Measurements from ENCODE around the gene MATN4. TPM values are rescaled to one million over a fixed set of nuclear protein-coding genes. Genes with fewer than 3 reads are reported as not detected.

The MATN4 gene
- total and polyA plus RNA-seq, 12 donors: 0.06 to 0.28 (median 0.24) TPM; not detected in 9

DNA sequence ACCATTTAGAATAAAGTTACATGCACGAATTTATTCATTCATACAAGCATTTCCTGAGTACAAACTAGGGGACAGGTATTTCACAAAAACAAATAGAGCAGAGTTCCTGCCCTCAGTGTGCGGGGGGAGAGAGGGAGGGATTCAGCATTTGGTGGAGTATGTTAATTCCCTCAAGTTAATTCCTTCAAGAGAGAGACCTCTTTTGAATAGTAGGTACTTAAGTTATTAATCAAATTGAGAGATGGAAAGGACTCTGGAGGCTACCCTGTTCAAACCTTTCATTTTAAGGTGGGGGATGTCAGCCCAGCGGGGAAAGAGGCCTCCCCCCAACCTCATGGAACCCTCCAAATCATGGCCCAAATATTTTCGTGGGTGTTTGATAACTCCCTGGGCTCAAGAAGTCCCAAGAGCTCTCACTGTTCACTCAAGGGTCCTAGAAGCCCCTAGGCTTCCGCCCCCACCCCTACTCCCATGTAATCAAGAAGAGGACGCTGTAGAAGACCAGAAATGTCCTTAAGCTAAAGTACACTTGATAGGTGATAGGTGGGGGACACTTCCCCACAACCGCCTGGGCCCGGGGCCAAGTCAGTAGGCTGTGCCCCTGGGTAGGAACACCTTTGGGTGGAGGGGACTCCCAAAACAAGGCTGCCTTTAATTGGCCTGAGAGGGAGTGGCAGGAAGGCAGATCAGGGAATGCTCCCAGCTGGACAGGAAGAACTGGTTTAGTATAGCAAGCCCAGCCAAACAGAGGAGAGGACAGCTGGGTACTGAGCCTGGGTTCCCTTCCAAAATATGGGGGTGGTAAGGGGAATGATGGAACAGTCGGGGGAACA, 37.2 kb upstream of the MATN4 start:
- ATAC-seq (peak in 3 of 8 donors; percentile 17 to 27 (median 22)), DNase-seq (no peak)
- Histone ChIP-seq H3K4me1 (peaks cover 3 to 77% (median 67%) of the 10 kb centered on the region in 9 donors), H3K27ac (peak overlapping the region; percentile 53 to 97 (median 94)), H3K27me3 (no peaks in the 10 kb centered on the region), H3K9me3 (no peaks in the 10 kb centered on the region), H3K36me3 (peaks cover 0 to 6% (median 0%) of the 10 kb centered on the region in 9 donors), H3K4me3 (peak overlapping the region in 9 of 10 donors; percentile 1 to 90 (median 84))
- intact Hi-C loops (cut with DNase I): no loop called here
- TF ChIP-seq, protein P1, sequence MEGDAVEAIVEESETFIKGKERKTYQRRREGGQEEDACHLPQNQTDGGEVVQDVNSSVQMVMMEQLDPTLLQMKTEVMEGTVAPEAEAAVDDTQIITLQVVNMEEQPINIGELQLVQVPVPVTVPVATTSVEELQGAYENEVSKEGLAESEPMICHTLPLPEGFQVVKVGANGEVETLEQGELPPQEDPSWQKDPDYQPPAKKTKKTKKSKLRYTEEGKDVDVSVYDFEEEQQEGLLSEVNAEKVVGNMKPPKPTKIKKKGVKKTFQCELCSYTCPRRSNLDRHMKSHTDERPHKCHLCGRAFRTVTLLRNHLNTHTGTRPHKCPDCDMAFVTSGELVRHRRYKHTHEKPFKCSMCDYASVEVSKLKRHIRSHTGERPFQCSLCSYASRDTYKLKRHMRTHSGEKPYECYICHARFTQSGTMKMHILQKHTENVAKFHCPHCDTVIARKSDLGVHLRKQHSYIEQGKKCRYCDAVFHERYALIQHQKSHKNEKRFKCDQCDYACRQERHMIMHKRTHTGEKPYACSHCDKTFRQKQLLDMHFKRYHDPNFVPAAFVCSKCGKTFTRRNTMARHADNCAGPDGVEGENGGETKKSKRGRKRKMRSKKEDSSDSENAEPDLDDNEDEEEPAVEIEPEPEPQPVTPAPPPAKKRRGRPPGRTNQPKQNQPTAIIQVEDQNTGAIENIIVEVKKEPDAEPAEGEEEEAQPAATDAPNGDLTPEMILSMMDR (IDR thresholded peaks at IDR 0.05): no peak
- WGBS, 2 donors: 57 to 60% methylated on average over 9 of the region's 9 CpGs

DNA sequence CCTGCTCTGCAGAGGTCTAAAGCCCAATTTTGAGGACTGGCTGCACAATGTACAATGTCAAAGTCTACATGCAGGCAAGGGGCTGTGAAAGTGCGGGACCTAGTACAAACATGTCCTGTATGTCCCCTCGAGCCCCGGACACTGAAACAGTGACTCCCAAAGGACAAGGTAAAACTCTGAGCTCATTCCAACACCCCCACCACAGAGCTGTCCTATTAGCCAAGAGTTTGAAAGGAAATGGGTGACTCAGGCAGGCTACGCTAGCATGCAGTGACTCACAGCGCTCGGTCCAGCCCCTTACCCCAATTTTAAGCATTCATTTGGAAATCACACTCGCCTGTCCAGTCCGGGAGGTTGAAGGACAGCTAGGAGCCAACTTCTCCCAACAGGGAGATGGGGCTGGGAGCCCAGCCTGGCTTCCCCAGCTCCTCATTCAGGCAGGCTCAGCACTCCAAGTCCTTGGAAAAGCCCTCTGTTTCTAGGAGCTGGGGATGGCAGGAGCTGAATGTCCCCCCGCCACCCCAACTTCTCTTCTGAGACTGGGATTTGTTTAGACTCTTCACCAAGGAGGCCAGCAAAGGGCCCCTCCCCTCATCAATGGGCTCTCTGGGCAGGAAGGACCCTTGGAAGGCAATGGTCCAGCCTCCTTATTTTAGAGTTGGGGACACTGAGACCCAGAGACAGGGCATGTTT, 36.2 kb upstream of the MATN4 start:
- Histone ChIP-seq H3K27me3 (no peaks in the 10 kb centered on the region), H3K9me3 (no peaks in the 10 kb centered on the region), H3K4me3 (peak overlapping the region in 8 of 10 donors; percentile 19 to 89 (median 80)), H3K36me3 (peaks cover 0 to 6% (median 0%) of the 10 kb centered on the region in 9 donors), H3K27ac (peak overlapping the region; percentile 83 to 97 (median 94)), H3K4me1 (peaks cover 7 to 87% (median 76%) of the 10 kb centered on the region in 9 donors)
- intact Hi-C loops (cut with DNase I): no loop called here
- WGBS, 2 donors: 30 to 36% methylated on average over 9 of the region's 9 CpGs
- no peak for DNase-seq
- peak in 5 of 8 donors; percentile 2 to 60 (median 31) for ATAC-seq
- TF ChIP-seq, protein P1 (IDR thresholded peaks at IDR 0.05): no peak

DNA sequence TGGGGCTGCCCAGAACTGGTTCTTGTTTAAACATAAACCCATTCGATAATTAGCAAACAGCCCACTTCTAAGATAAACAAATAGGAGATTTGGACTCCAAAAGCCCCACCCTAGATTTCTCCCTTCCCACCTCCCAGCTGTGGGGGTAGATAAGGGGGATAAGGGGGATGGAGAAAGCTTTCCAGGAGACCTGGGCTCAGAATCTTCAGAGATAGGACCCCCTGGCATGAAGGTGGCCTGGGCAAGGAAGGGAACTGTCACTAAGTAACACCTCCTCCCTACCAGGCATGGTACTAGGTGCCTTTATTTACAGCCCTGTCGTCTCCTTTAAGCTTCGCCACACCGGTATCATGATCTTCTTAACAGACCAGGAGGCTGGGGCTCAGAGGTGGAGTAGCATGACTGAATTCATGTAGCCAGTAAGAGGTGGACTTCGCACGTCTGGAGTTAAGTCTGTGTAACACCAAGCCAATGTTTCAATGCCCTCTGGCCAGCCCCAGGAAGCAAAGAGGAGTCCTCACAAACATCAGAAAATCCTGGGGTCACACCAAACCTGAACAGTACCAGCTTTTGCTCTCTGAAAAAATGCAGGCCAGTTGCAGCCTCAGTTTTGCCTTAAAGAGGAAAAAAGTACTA, 35.6 kb upstream of the MATN4 start:
- intact Hi-C loops (cut with DNase I): loop anchor here in 3 of 10 donors (2.0 kb wide), 1 partner anchor 15 kb away; no protein-coding TSS in a partner anchor
- DNase-seq (no peak), ATAC-seq (no peak)
- WGBS, 2 donors: 47 to 52% methylated on average over 6 of the region's 6 CpGs
- Histone ChIP-seq H3K9me3 (no peaks in the 10 kb centered on the region), H3K27ac (peak overlapping the region; percentile 83 to 97 (median 94)), H3K36me3 (peaks cover 0 to 6% (median 0%) of the 10 kb centered on the region in 9 donors), H3K4me3 (peak overlapping the region in 4 of 10 donors; percentile 5 to 86 (median 22)), H3K27me3 (no peaks in the 10 kb centered on the region), H3K4me1 (peaks cover 11 to 90% (median 82%) of the 10 kb centered on the region in 9 donors)
- TF ChIP-seq, protein P1 (IDR thresholded peaks at IDR 0.05): no peak
